Measurements from ENCODE around the gene KDM3A. TPM values are rescaled to one million over a fixed set of nuclear protein-coding genes. Genes with fewer than 3 reads are reported as not detected.

Gene KDM3A
- total and polyA plus RNA-seq, 10 of the 15 experiments (the other 5 are each of a cell fraction or from before 2014, with no cell fraction given): 3.8 to 102 (median 11.1) TPM

DNA sequence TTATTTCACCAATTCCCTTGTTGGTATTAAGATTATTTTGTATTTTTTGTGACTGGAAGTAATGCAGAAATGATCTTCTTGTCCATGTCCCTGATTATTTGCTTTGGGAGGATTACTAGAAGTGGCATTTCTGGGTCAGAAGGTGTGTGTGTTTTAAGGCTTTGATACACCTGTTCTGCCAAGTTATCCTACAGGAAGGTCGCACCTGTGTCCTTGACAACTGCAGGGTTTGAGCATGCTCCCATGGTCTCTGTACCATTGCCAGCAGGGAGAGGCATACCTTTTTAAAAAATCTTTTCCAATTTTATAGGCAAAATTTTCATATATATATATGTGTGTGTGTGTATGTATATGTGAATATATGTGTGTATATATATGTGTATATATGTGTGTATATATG, 29.7 kb downstream of the KDM3A start:
- FAIRE-seq: no peak

DNA sequence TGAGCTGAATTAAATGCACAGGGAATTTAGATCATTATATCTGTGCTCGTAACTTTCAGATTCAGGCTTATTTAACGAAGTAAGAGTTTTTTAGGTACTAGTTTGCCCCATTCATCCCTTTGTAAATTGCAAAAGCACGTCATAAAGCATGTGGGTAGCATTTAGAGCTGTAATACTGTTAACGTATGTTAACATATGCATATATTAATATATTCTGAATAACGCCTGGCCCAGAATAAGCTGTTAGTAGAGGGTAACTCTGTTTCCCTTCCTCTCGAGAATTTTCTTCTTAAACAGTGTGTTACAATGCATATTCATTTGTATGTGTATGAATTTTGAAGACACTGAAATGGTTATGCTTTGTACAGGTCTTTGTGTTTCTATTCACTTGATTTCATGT, 30.5 kb downstream of the KDM3A start:
- WGBS (ENCODE audit: insufficient coverage, insufficient replicate concordance, low lambda C conversion rate, missing lambda C conversion rate): 91% methylated on average over 6 of the region's 6 CpGs
- DNase-seq (ENCODE audit: low read depth, low spot score) (no peak), FAIRE-seq (no peak), ATAC-seq (no peak)
- Histone ChIP-seq H3K4me3 (no peak overlapping the region), H2AFZ (ENCODE audit: control insufficient read depth, low read depth, low read length) (no peak overlapping the region), H3K27ac (ENCODE audit: control insufficient read depth, insufficient read depth) (no peak overlapping the region), H4K20me1 (ENCODE audit: control insufficient read depth, insufficient read depth) (no peaks in the 10 kb centered on the region), H3K9me3 (replicated peaks; ENCODE audit: control insufficient read depth, insufficient read depth, low read length) (no peaks in the 10 kb centered on the region), H3K9ac (ENCODE audit: control insufficient read depth, insufficient read depth, low read length) (no peak overlapping the region), H3K27me3 (replicated peaks in 1 of 2; ENCODE audit: control insufficient read depth in 2 of 2, insufficient read depth in 2 of 2, low read length in 1 of 2) (no peaks in the 10 kb centered on the region), H3K36me3 (ENCODE audit: control insufficient read depth in 2 of 2, insufficient read depth in 2 of 2, low read length in 1 of 2) (peaks cover 7 to 49% of the 10 kb centered on the region in 2 experiments), H3K79me2 (ENCODE audit: control insufficient read depth, insufficient read depth, low read length) (no peaks in the 10 kb centered on the region; the same call in none of the 2 replicates), H3K4me1 (ENCODE audit: control insufficient read depth, insufficient read depth, low read length) (no peaks in the 10 kb centered on the region), H3K4me2 (ENCODE audit: control insufficient read depth, insufficient read depth) (no peak overlapping the region)
- in situ Hi-C loops (cut with MboI): no loop called here
- no TSS peak for BruUV-seq (replicated peaks)
- RAD21 ChIA-PET (ENCODE audit: unreplicated experiment): no interaction called here
- POLR2A ChIA-PET: no interaction called here
- CTCF ChIA-PET: interaction anchor here (1.2 kb wide), 1 partner anchor 10 kb away, joined by 3 read pairs; no protein-coding TSS in a partner anchor
- SMC1A ChIA-PET (ENCODE audit: uncharacterized antibody, unreplicated experiment): no interaction called here
- intact Hi-C loops (cut with micrococcal nuclease; ENCODE audit: unreplicated experiment): no loop called here
- TF ChIP-seq WRNIP1 (IDR thresholded peaks at IDR 0.05; ENCODE audit: borderline replicate concordance, low read depth, low read length) (no peak), CHD4 (IDR thresholded peaks at IDR 0.05) (no peak), ETV6 (conservative IDR thresholded peaks at IDR 0.05 in 1 of 2, IDR thresholded peaks at IDR 0.05 in 1 of 2; ENCODE audit: borderline replicate concordance in 1 of 2, low read depth in 1 of 2) (no peak), ATF7 (IDR thresholded peaks at IDR 0.05; ENCODE audit: low read depth) (no peak)
- TF ChIP-seq, protein P1, sequence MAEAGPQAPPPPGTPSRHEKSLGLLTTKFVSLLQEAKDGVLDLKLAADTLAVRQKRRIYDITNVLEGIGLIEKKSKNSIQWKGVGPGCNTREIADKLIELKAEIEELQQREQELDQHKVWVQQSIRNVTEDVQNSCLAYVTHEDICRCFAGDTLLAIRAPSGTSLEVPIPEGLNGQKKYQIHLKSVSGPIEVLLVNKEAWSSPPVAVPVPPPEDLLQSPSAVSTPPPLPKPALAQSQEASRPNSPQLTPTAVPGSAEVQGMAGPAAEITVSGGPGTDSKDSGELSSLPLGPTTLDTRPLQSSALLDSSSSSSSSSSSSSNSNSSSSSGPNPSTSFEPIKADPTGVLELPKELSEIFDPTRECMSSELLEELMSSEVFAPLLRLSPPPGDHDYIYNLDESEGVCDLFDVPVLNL (IDR thresholded peaks at IDR 0.05; ENCODE audit: low read depth, low read length): no peak
- TF ChIP-seq, protein P2, sequence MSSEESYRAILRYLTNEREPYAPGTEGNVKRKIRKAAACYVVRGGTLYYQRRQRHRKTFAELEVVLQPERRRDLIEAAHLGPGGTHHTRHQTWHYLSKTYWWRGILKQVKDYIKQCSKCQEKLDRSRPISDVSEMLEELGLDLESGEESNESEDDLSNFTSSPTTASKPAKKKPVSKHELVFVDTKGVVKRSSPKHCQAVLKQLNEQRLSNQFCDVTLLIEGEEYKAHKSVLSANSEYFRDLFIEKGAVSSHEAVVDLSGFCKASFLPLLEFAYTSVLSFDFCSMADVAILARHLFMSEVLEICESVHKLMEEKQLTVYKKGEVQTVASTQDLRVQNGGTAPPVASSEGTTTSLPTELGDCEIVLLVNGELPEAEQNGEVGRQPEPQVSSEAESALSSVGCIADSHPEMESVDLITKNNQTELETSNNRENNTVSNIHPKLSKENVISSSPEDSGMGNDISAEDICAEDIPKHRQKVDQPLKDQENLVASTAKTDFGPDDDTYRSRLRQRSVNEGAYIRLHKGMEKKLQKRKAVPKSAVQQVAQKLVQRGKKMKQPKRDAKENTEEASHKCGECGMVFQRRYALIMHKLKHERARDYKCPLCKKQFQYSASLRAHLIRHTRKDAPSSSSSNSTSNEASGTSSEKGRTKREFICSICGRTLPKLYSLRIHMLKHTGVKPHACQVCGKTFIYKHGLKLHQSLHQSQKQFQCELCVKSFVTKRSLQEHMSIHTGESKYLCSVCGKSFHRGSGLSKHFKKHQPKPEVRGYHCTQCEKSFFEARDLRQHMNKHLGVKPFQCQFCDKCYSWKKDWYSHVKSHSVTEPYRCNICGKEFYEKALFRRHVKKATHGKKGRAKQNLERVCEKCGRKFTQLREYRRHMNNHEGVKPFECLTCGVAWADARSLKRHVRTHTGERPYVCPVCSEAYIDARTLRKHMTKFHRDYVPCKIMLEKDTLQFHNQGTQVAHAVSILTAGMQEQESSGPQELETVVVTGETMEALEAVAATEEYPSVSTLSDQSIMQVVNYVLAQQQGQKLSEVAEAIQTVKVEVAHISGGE (CRISPR knock-in tag; IDR thresholded peaks at IDR 0.05): no peak

More for the DNA sequence above, 29.7 kb downstream of the KDM3A start:
- TF ChIP-seq RFX5 (IDR thresholded peaks at IDR 0.05; ENCODE audit: low read depth, low read length): no peak
- no peak for TF ChIP-seq SMARCA5 (IDR thresholded peaks at IDR 0.05)
- no peak for TF ChIP-seq ASH2L (IDR thresholded peaks at IDR 0.05; ENCODE audit: borderline replicate concordance, low read depth)
- TF ChIP-seq, protein P3, sequence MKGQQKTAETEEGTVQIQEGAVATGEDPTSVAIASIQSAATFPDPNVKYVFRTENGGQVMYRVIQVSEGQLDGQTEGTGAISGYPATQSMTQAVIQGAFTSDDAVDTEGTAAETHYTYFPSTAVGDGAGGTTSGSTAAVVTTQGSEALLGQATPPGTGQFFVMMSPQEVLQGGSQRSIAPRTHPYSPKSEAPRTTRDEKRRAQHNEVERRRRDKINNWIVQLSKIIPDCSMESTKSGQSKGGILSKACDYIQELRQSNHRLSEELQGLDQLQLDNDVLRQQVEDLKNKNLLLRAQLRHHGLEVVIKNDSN (IDR thresholded peaks at IDR 0.05; ENCODE audit: borderline replicate concordance, extremely low read length, insufficient read depth, low read depth, low read length): no peak
- no peak for TF ChIP-seq BMI1 (IDR thresholded peaks at IDR 0.05; ENCODE audit: borderline replicate concordance)
- no peak for TF ChIP-seq BCL11A (IDR thresholded peaks at IDR 0.05; ENCODE audit: low read depth, low read length)
- Histone ChIP-seq H3K79me2 (ENCODE audit: control insufficient read depth, insufficient read depth, low read length) (no peaks in the 10 kb centered on the region; the same call in none of the 2 replicates), H2AFZ (ENCODE audit: control insufficient read depth, low read depth, low read length) (no peak overlapping the region), H3K27me3 (replicated peaks in 1 of 2; ENCODE audit: control insufficient read depth in 2 of 2, insufficient read depth in 2 of 2, low read length in 1 of 2) (no peaks in the 10 kb centered on the region), H3K4me3 (no peak overlapping the region), H4K20me1 (ENCODE audit: control insufficient read depth, insufficient read depth) (no peaks in the 10 kb centered on the region), H3K27ac (ENCODE audit: control insufficient read depth, insufficient read depth) (no peak overlapping the region), H3K9ac (ENCODE audit: control insufficient read depth, insufficient read depth, low read length) (no peak overlapping the region), H3K9me3 (replicated peaks; ENCODE audit: control insufficient read depth, insufficient read depth, low read length) (no peaks in the 10 kb centered on the region), H3K36me3 (ENCODE audit: control insufficient read depth in 2 of 2, insufficient read depth in 2 of 2, low read length in 1 of 2) (peaks cover 9 to 51% of the 10 kb centered on the region in 2 experiments), H3K4me1 (ENCODE audit: control insufficient read depth, insufficient read depth, low read length) (no peaks in the 10 kb centered on the region), H3K4me2 (ENCODE audit: control insufficient read depth, insufficient read depth) (no peak overlapping the region)
- DNase-seq (ENCODE audit: low read depth, low spot score) (no peak), ATAC-seq (no peak)
- ChIA-PET SMC1A (ENCODE audit: uncharacterized antibody, unreplicated experiment) (interaction anchor here (1.0 kb wide), 1 partner anchor 9 kb away, joined by 3 read pairs; no protein-coding TSS in a partner anchor), RAD21 (ENCODE audit: unreplicated experiment) (no interaction called here), CTCF (no interaction called here), POLR2A (interaction anchor here (0.6 kb wide), 1 partner anchor 59 kb away, joined by 5 read pairs; no protein-coding TSS in a partner anchor)
- no TSS peak for BruUV-seq (replicated peaks)
- WGBS (ENCODE audit: insufficient coverage, insufficient replicate concordance, low lambda C conversion rate, missing lambda C conversion rate): 100% methylated on average over 1 of the region's 1 CpG
- in situ Hi-C loops (cut with MboI) (no loop called here), intact Hi-C loops (cut with micrococcal nuclease; ENCODE audit: unreplicated experiment) (no loop called here)
